GM12872 (cell line): ENCODE results near the gene PLEKHA3.

Experiments
- CTCF ChIP-seq: IDR thresholded peaks from 3 replicates; pipeline ENCODE4 v1.5.1; 2011; ENCODE audit warnings: low read depth, mild to moderate bottlenecking, low read length, moderate library complexity; ENCODE audit not compliant: insufficient read depth

The PLEKHA3 gene

GRCh38 chr2:178480227-178481181, at the start of gene PLEKHA3:
PLEKHA3 (plus strand) TSS chr2:178480457; CDS start chr2:178480870, 413 bp downstream.
- no peak for TF ChIP-seq CTCF

GRCh38 chr2:178436662-178437061, 43.6 kb upstream of the PLEKHA3 start:
- TF ChIP-seq CTCF, result no peak

GRCh38 chr2:178441426-178441825, 38.8 kb upstream of the PLEKHA3 start:
- no peak for TF ChIP-seq CTCF

GRCh38 chr2:178448968-178449661, 31.1 kb upstream of the PLEKHA3 start:
- no peak for TF ChIP-seq CTCF

GRCh38 chr2:178449700-178450523, 30.3 kb upstream of the PLEKHA3 start:
- no peak for TF ChIP-seq CTCF

GRCh38 chr2:178450524-178450773, 29.8 kb upstream of the PLEKHA3 start:
- TF ChIP-seq CTCF, result no peak
